Epithelial cell of prostate (primary cell): ENCODE results near the gene ACAP3.
"Not testable (repeated sequence)": the region's sequence is repeated elsewhere in the genome, so short reads cannot be mapped to it uniquely, and the experiment has no call there.

Experiments
- DNase-seq: peaks from one replicate; pipeline ENCODE4 v3.0.0-alpha.2; 2011; ENCODE audit warnings: low read depth, low spot score
- H3K27ac ChIP-seq: fragments of 450-650 bp; 2 replicates; pipeline ENCODE4 v1.5.1; 2017; ENCODE audit warnings: mild to moderate bottlenecking

The ACAP3 gene

DNA sequence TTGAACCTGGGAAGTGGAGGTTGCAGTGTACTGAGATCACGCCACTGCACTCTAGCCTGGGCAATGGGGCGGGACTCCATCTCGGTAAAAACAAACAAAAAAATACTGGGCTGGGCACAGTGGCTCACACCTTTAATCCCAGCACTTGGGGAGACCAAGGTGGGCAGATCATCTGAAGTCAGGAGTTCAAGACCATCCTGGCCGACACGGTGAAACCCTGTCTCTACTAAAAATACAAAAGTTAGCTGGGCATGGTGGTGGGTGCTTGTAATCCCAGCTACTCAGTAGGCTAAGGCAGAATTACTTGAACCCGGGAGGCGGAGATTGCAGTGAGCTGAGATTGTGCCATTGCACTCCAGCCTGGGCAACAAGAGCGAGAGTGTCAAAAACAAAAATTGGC, 8.5 kb upstream of the ACAP3 start:
- H3K27ac ChIP-seq, DNase-seq: not testable (repeated sequence)

DNA sequence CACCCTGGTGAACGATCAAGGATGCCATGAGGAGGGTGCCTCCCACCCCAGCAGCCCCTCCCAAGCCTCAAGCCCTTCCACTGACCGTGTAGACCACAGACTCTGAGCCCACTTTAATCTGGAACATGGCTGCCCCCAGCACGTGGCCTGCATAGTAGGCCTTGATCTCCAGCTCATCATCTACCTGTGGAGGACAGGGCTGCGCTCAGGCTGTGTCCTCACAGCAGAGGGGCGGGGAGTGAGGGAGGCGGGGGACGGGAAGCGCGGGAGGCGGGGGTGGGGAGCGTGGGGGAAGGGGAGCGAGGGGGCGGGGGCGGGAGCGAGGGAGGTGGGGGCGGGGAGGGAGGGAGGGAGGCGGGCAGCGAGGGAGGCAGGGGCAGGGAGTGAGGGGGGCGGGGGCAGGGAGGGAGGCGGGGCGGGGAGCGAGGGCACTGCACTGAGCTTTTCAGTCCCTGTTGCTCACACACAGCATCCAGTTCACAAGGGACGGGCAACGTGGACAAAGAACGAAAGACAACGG, 7.8 kb upstream of the ACAP3 start:
- no peak overlapping the region for H3K27ac ChIP-seq
- DNase-seq = no peak

GRCh38 chr1:1314678-1315335, 7.1 kb upstream of the ACAP3 start:
- no peak overlapping the region for H3K27ac ChIP-seq
- no peak for DNase-seq

- no peak for DNase-seq
- H3K27ac ChIP-seq = no peak overlapping the region
Observed at GRCh38 chr1:1314237-1314586, 6.5 kb upstream of the ACAP3 start.

DNA sequence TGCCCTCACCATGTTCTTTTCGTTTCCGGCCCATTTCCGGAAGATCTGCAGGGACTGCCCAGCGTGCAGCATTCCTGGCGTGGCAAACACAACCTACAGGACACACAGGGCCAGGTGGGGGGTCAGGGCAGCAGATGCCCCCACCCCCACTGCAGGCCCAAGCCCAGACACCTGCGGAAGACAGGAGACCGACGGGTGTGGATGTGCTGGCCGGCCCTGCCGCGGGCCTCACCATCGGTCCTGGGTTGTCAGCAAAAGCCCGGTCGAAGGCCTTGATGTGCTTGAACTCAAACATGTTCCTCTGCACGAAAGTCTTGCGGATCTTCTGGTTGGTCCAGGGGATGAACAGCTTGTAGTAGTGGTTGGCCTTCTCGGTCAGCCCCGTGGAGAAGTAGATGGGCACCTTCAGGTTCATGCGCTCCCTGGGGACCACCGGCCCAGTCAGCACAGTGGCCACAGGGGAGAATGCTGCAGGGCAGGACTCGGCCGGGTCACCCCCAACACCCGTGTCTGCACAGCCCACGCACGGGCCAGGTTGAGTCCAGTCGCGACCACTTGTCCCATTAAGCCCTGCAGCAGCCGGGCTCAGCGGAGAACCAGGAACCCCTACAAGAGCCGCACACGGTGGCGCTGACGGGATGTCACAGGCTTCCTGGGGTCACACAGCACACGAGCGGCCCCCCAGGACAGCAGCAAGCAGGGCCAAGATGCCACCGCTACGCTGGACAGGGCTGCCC, 5.9 kb upstream of the ACAP3 start:
- no peak for DNase-seq
- no peak overlapping the region for H3K27ac ChIP-seq

DNA sequence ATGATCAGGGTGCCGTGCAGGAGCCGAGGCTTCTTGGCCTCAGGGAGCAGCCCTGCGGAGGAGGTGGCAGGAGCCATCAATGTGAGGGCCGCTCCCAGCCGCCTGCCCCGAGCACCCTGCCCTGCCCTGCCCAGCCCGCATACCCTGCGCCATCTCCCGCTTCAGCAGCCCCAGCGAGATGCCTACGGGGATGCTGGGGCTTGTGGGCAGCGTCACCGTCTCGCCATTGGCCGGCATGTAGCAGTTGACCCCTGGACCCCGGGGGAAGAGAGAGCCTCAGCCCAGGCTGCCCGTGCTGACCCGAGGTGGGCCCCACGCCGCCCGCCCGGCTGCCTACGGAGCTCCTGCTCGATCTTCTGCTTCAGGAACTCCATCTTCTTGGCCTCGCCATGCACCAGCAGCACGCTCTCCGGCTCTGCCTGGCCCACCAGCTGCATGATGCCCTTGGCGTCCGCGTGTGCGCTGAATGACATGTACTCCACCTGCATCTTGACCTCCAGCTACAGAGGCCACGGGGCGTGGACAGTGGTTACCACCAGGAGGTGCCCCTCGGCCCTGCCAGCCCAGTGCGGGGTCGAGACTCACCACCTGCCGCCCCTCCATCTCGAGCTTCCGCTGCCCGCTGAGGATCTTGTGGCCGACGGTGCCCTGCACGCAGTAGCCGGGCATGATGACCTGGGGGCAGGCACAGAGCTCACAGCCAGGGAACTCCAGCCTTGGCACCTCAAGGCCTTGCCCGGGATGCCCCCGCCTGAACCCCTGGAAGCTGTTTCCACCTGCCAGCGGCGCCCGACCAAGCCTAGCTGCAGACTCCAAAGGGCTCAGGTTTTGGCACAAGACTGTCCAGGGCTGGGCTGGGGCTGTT, 5.0 kb upstream of the ACAP3 start:
- DNase-seq = no peak
- H3K27ac ChIP-seq = no peak overlapping the region

DNA sequence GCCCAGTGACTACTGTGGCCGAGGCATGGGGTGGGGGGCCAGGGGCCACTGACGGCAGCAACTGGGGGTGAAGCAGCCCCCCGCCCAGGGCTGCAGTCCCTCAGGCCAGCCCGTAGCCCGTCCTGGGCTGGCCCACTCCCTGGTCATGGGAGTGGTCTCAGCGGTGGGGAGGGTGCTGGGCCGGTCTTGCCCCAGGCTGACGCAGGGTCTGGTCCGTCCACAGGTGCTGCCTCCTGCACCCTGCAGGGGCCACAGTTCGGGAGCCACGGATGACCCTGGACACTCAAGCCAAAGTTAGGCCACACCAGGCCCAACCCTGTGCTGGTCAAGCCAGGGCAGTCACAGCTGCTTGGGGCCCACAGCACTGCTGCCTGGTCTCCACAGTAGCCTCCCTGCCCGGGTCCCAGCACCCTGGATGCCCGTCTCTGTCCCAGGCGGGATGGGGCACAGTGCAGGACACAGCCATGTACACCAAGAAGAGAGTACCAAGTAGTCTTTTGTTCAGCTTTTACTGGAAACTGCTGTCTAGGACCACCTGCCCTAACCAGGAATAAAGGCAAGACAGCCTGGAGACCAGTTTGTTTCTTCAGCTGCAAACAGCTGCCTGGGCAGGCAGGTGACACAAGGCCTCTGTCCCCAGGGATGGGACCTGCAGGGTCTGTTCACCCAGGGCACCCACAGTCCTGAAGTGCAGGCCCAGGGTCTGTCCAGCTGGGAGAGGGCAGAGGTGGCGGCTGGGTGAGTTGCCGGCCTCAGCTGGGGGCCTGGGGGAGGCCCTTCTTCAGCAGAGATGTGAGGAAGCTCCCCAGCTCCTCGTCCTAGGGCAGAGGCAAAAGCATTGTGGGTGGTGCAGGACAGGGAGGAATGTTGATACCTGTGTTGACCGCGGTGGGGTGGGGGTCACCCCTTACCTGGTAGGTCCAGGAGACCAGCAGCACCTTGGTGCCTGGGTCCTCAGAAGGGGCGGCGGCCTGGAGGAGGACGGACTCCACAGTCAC, 3.7 kb upstream of the ACAP3 start:
- DNase-seq = no peak
- H3K27ac ChIP-seq = no peak overlapping the region

GRCh38 chr1:1310476-1311053, 2.8 kb upstream of the ACAP3 start:
- DNase-seq = no peak
- no peak overlapping the region for H3K27ac ChIP-seq

GRCh38 chr1:1310109-1310385, 2.3 kb upstream of the ACAP3 start:
- DNase-seq = no peak
- no peak overlapping the region for H3K27ac ChIP-seq

DNA sequence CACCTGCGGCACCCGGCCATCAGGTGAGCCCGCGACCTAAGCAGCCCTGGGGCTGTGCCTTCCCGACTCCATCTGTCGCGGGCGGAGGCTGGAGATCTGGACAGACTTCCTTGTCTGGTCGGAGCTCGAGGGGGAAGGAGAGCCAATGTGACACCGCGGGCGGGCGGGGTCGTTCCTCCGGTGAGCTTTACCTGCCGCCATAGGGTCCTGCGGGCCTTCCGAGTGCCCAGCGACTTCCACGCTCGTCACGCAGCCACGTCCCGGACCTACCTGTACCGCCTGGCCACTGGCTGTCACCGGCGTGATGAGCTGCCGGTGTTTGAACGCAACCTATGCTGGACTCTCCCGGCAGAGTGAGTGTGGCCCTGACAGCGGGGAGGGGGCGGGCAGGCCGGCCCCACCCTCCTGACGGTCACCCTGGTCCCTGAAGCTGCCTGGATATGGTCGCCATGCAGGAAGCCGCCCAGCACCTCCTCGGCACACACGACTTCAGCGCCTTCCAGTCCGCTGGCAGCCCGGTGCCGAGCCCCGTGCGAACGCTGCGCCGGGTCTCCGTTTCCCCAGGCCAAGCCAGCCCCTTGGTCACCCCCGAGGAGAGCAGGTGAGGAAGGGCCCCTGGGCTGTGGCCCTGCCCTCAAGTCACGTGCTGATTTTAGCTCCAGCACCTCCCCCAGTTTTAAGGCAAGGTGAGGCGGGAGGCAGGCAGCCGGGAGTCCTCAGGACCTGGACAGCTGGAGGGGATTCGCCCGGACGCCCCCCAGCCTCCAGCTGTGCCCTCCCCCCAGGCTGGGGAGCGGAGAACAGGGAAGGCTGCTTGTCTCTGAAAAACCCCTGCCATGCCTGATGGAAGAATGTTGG, 1.8 kb upstream of the ACAP3 start:
- no peak for DNase-seq

DNA sequence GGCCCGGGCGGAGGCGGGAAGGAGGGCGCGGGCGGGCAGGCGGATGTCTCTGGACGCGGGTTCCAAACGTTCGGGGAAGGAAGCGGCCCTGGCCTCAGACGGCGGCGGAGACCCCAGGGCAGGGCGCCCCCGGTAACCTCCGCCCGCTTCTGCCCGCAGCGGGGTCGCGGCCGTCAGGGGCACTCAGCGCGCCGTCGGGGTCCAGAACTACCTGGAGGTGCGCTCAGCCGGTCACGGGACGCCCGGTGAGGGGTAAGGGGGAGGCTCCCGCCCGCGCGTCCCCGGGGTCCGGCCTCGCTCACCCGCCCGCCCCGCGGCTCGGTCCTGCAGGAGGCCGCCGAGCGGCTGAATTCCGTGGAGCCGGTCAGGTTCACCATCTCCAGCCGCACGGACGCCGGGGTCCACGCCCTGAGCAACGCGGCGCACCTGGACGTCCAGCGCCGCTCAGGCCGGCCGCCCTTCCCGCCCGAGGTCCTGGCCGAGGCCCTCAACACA, 1.1 kb upstream of the ACAP3 start:
- DNase-seq = no peak
- peak overlapping the region; percentile 87 for H3K27ac ChIP-seq

More for the DNA sequence above, 1.8 kb upstream of the ACAP3 start:
- peak overlapping the region; percentile 87 for H3K27ac ChIP-seq

DNA sequence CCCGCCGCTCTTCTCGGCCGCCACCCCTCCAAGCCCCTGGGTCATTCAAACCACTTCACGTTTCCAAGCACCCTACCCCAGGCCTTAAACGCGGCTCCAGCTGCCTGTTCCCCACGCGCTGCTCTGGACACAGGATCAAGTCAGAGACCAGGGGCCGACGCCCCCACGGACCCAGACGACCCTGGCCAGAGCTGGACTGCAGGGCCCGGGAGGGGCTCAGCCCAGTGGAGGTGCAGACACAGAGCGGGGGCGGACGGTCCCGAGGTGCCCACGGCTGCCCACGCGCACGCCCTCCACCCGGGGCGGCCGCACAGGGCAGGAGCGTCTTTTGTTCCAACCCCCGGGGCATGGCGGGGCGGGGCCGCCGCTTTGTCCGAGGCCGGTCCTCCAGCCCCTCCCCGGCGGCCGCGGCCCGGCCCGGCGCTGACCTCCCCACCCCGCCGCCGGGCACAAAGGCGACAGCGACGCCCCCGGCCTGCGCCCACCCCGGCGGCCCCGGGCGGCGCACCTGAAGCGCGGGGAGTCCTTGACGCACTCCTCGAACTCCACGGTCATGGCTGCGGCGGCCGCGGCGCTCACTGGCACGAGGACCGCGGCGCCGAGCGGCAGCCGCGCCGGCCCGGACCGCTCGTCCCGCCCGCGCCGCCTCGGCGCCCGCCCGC, 338 bp downstream of the ACAP3 start:
- H3K27ac ChIP-seq = peak overlapping the region; percentile 87
- DNase-seq = no peak

DNA sequence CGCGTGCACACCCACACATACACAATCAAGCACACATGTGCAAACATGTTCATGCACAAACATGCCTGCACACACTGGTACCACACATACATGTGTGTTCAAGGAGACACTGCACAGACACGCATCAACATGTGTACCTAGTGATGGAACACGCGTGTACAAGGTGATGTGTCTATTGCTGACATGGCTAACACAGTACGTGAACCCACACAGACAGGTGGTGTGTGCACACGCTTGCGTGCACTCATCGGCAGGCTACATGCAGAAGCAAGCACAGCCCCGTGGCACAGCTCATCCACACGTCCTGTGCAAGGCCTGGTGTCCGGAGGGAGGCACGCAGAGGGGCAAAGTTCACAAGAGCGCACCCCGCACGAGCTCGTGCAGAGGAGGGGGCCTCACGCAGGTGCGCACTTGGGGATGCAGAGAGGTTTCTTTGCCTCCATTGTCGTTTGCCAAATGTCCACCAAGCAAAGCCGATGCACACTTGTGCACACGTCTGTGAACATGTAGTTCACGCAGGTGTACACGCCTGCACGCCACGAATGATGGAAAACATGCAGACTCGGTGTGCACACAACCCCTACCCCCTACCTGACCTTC, 969 bp downstream of the ACAP3 start:
- DNase-seq = no peak
- H3K27ac ChIP-seq = no peak overlapping the region

DNA sequence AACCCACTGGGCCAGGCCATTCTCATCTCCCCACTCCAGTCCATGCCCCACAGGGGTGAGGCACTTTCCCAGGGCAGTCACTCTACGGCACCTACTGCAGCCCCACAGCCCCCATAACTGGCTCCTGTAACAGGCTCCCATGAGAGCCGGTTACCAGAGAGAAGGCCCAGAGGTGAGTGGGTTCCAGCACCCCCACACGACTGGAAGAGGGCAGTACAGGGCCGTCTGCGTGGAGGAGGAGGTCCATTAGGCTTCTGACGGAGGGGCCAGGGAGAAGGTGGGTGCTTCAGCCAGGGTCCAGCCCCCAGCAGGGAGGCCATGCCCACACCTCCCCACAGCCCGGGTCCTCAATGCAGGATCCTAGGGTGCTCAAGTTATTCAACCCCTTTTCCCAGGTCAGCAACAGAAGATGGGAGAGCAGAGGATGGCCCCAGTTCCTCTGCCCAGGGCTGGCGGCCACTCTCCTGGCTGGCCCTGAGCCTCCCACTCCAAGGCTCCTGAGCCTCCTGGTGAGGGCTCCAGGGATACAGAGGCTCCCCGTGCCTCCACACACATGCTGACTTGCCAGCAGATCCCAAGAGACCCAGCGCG, 1.6 kb downstream of the ACAP3 start:
- peak overlapping the region; percentile 63 for H3K27ac ChIP-seq
- no peak for DNase-seq

GRCh38 chr1:1305300-1306069, 2.2 kb downstream of the ACAP3 start:
- no peak for DNase-seq

More at GRCh38 chr1:1305300-1306069, 2.2 kb downstream of the ACAP3 start:
- peak overlapping the region; percentile 63 for H3K27ac ChIP-seq
